ENCODE data around the gene VPS26B. TPM values are rescaled to one million over a fixed set of nuclear protein-coding genes. Genes with fewer than 3 reads are reported as not detected.

Gene VPS26B
- total RNA-seq (2022; extraction: Qiagen RNA extraction; ENCODE audit: low read depth), result 17.8 to 22.2 TPM (median 20.3 TPM) in 5 replicates

DNA sequence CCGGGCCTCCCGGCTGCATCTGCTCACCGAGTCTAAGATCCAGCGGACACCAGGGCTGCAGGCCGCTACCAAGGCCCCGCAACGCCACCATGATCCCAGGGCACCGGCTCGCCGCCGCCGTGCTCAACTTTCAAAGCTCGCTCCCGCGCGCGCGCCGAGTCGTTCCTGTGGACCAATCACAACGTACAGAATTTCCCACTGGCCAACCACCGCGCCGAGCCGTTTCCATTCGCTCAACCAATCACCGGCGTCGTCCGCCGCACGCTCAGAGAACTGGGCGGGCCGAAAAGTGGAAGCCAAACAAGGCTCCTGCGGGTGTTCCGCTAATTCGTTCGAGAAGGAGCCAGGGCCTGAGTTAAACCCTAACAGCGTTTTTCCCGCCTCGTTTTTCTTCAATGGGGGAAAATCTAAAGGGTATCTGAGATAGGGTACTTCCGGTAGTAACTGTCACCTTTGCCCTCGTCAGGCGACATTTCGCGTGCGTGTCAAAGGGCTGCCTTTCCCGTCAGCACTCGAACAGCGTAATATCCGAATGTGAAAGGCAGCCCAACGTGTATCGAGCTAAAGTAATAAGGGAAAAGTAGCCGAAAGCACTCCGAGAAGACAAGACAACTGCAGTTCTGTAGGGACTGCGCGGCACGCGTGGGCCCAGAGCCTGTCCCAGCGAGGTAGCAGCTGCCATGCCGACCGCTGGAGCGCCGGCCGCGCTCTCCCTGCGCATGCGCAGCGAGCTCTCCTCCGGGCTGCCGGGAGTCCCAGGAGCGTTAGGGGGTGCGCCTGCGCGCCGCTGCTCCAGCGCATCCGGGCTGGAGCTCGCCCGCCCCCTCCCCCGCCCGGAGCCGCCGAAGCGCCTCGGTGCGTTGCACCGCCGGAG, at the start of gene VPS26B, which contains the start of gene NCAPD3:
Gene VPS26B, plus strand, starts transcription at position 836 of the 874 bp plus-strand sequence. CDS start 452 bp downstream, outside the sequence.
Gene NCAPD3, minus strand, starts transcription at position 132 of the 874 bp plus-strand sequence. Its CDS starts 41 bp downstream, at position 91.

DNA sequence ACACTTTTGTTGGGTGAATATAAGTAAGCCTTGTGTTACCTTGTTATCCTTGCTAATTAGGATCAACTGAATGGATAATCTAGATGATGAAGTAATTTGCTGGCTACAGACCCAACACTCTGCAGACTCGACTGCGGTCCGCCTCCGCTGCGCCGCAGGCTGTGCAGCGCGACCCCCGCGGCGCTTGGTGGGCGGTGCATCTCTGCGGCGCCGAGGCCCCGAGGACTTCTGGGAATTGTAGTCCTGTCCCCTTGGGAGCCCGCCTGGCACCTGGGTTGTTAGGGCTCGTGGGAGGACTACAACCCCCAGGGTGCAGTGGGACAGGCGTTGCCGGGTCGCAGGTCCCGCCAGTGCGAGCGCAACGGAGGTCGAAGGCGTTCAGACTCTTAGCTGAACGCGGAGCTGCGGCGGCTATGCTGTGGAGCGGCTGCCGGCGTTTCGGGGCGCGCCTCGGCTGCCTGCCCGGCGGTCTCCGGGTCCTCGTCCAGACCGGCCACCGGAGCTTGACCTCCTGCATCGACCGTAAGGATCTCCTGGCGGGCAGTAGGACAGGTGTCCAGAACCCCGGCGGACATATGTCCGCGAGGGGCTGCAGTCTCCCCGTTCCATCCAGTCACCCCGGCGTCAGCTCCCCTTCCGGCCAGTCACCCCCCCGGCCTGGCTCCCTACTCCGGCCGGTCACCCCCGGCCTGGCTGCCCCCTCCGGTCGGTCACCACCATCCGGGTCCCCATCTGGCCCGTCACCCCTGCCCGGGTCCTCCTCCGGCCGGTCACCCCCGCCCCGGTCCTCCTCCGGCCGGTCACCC, 28.9 kb downstream of the VPS26B start, which contains the start of the genes ACAD8 and THYN1:
Gene ACAD8, plus strand, starts transcription at position 381 of the 806 bp plus-strand sequence. Its CDS starts 33 bp downstream, at position 414.
Gene THYN1, minus strand, starts transcription at position 165 of the 806 bp plus-strand sequence. CDS start 470 bp downstream, outside the sequence.

DNA sequence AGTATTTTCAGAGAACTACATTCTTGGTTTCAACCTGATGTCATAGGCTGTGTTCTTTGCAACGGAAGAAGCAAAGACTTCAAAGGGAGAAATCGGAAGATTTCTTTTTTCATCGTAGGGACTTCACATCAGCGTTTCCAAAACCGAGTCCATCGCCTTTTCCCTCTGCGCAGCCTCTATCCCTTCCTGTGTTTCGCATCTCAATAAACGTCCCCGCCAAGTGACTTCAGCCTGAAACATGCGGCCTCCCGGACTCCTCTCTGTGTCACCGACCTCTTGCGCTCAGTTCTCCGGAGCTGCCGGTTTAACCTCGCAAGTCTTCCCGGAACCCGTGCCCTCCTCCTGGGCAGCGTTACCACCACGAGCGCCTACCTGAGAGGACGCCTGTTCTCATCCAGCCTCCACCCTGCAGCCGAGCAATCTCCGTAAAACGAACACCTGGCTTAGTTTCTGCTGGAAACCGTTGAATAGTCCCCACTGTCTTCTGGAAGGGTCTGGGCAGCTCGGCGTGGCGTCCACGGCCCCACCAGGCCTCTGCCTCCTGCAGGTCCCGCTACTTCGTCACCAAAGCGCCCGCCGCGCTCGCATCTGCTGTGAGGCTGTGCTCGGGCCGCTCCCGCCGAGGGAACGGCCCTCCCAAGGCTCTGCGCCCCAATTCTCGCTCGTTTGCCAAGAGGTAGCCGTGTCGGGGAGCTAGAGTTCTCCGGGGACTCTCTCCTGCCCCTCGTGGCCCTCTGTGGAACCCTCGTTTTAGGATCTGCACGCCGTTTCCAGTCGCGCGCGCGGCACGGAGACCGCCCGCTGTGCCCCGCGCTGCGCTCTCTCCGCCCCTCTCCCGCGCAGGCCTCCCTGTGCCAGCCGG, 51.3 kb downstream of the VPS26B start, which contains the start of gene GLB1L3:
Gene GLB1L3, plus strand, starts transcription at position 846 of the 862 bp plus-strand sequence. CDS start 362 bp downstream, outside the sequence.

Other genes starting within 250 kb of the VPS26B start
- 3.5 to 4.7 TPM (median 4.0 TPM) in 5 replicates for gene JAM3, start 155.6 kb upstream of the VPS26B start, total RNA-seq (2022; extraction: Qiagen RNA extraction; ENCODE audit: low read depth)
- 20.4 to 25.5 TPM (median 22.9 TPM) in 5 replicates for gene NCAPD3, start 704 bp upstream of the VPS26B start, total RNA-seq (2022; extraction: Qiagen RNA extraction; ENCODE audit: low read depth)
- 16.5 to 17.8 TPM (median 17.2 TPM) in 5 replicates for gene THYN1, start 28.7 kb downstream of the VPS26B start, total RNA-seq (2022; extraction: Qiagen RNA extraction; ENCODE audit: low read depth)
- gene ACAD8, start 28.9 kb downstream of the VPS26B start, total RNA-seq (2022; extraction: Qiagen RNA extraction; ENCODE audit: low read depth), result 7.5 to 9.4 TPM (median 9.2 TPM) in 5 replicates
- gene GLB1L3, start 51.7 kb downstream of the VPS26B start, total RNA-seq (2022; extraction: Qiagen RNA extraction; ENCODE audit: low read depth), result 0.05 TPM in 1 of 5 replicates, not detected in the others
- gene GLB1L2, start 107.3 kb downstream of the VPS26B start, total RNA-seq (2022; extraction: Qiagen RNA extraction; ENCODE audit: low read depth), result 1.4 to 2.3 TPM (median 2.0 TPM) in 5 replicates
- 0.03 TPM in 1 of 5 replicates, not detected in the others for gene B3GAT1, start 187.6 kb downstream of the VPS26B start, total RNA-seq (2022; extraction: Qiagen RNA extraction; ENCODE audit: low read depth)

Data from A549 treated with GW870086 at 1 μM for 4 hours (cell line).